Fibroblast of mammary gland (primary cell): ENCODE results near the gene C11orf21.
A peak's percentile ranks its signal among the peaks of the same experiment; 100 is the strongest.
"Not testable (repeated sequence)": the region's sequence is repeated elsewhere in the genome, so short reads cannot be mapped to it uniquely, and the experiment has no call there.

Experiments
- DNase-seq: peaks from one replicate; pipeline ENCODE4 v3.0.0-alpha.2; 2010; ENCODE audit warnings: low read depth
- H3K4me3 ChIP-seq: 2 replicates; pipeline ENCODE4 v1.5.1; 2011; ENCODE audit warnings: low read depth, mild to moderate bottlenecking, low read length, moderate library complexity; ENCODE audit not compliant: control insufficient read depth
- CTCF ChIP-seq: conservative IDR thresholded peaks from 2 replicates; pipeline ENCODE4 v1.5.1; 2011; ENCODE audit warnings: low read depth, low read length, inconsistent platforms; ENCODE audit not compliant: control insufficient read depth, insufficient read depth

Gene C11orf21

GRCh38 chr11:2343502-2343901 is 41.8 kb upstream of the C11orf21 start:
- DNase-seq: no peak
- no peak for TF ChIP-seq CTCF
- H3K4me3 ChIP-seq: no peak overlapping the region

- TF ChIP-seq CTCF: no peak
- DNase-seq: peak; percentile 4
- H3K4me3 ChIP-seq: no peak overlapping the region
Measured at GRCh38 chr11:2342981-2343380, 41.3 kb upstream of the C11orf21 start.

- TF ChIP-seq CTCF: no peak
- no peak overlapping the region for H3K4me3 ChIP-seq
- DNase-seq: no peak
Measured at GRCh38 chr11:2342557-2342956, 40.8 kb upstream of the C11orf21 start.

- H3K4me3 ChIP-seq, DNase-seq: not testable (repeated sequence)
Measured at GRCh38 chr11:2338760-2339159, 37.0 kb upstream of the C11orf21 start.

GRCh38 chr11:2335286-2335685 is 33.6 kb upstream of the C11orf21 start:
- not testable (repeated sequence) for H3K4me3 ChIP-seq, DNase-seq

GRCh38 chr11:2333486-2334205 is 31.9 kb upstream of the C11orf21 start:
- H3K4me3 ChIP-seq, DNase-seq: not testable (repeated sequence)

GRCh38 chr11:2332569-2332968 is 30.9 kb upstream of the C11orf21 start:
- not testable (repeated sequence) for H3K4me3 ChIP-seq, DNase-seq

- no peak for DNase-seq
- H3K4me3 ChIP-seq: no peak overlapping the region
- TF ChIP-seq CTCF: no peak
Measured at GRCh38 chr11:2331404-2331803, 29.7 kb upstream of the C11orf21 start.

- TF ChIP-seq CTCF: no peak
- DNase-seq: no peak
- H3K4me3 ChIP-seq: no peak overlapping the region
Measured at GRCh38 chr11:2330696-2331095, 29.0 kb upstream of the C11orf21 start.
